Lung (tissue), 16 donors: ENCODE results near the gene CNTNAP2. TPM values are rescaled to one million over a fixed set of nuclear protein-coding genes. Genes with fewer than 3 reads are reported as not detected.
A peak's percentile ranks its signal among the peaks of the same experiment; 100 is the strongest.

ENCODE experiments used
- ATAC-seq: fragments of 200-7000 bp; cut with Tn5 transposase; one replicate; pipeline ENCODE4 v1.9.1; 2020; ENCODE audit warnings: moderate number of reproducible peaks; ENCODE audit not compliant: insufficient read depth, low FRiP score
- DNase-seq, 3 donors: peaks; one replicate each; pipeline ENCODE4 v3.0.0-alpha.2; 2013 to 2017
- H3K27ac ChIP-seq, 2 donors: one replicate each; pipeline ENCODE4 v1.5.1; 2013; ENCODE audit warnings: mild to moderate bottlenecking in 2 of 2, moderate library complexity in 2 of 2, control low read depth in 1 of 2, inconsistent platforms in 1 of 2, low read depth in 1 of 2, low read length in 1 of 2
- H3K27me3 ChIP-seq, 3 donors: one replicate each; pipeline ENCODE4 v1.5.1; 2013; ENCODE audit warnings: low read length in 2 of 3; ENCODE audit not compliant: control insufficient read depth in 3 of 3, insufficient read depth in 3 of 3
- H3K36me3 ChIP-seq, 4 donors: one replicate each; pipeline ENCODE4 v1.5.1; 2013; ENCODE audit warnings: low read length in 4 of 4, mild to moderate bottlenecking in 1 of 4, moderate library complexity in 1 of 4; ENCODE audit not compliant: control insufficient read depth in 4 of 4, insufficient read depth in 4 of 4
- H3K4me1 ChIP-seq, 5 donors: one replicate each; pipeline ENCODE4 v1.5.1; 2013; ENCODE audit warnings: low read length in 5 of 5, mild to moderate bottlenecking in 2 of 5, moderate library complexity in 1 of 5; ENCODE audit not compliant: control insufficient read depth in 5 of 5, insufficient read depth in 5 of 5
- H3K4me3 ChIP-seq: one replicate; pipeline ENCODE4 v1.5.1; 2013; ENCODE audit warnings: mild to moderate bottlenecking, control low read depth, moderate library complexity
- H3K9ac ChIP-seq, 2 donors: one replicate each; pipeline ENCODE4 v1.5.1; 2013; ENCODE audit warnings: low read length in 2 of 2, control low read depth in 1 of 2; ENCODE audit not compliant: insufficient read depth in 1 of 2
- H3K9me3 ChIP-seq, 4 donors: one replicate each; pipeline ENCODE4 v1.5.1; 2013; ENCODE audit warnings: low read length in 3 of 4, mild to moderate bottlenecking in 1 of 4, moderate library complexity in 1 of 4; ENCODE audit not compliant: control insufficient read depth in 4 of 4, insufficient read depth in 3 of 4
- WGBS, 2 donors: extraction: QIAGEN DNeasy Blood & Tissue Kit; methylation state at CpG; one replicate each; pipeline ENCODE4 v1.1.7; 2013; 5-methylcytosine and 5-hydroxymethylcytosine counted together
- long read RNA-seq, 5 donors: transcript quantifications; one replicate each; lab custom pipeline, GENCODE V29; 2026
- polyA plus RNA-seq, 2 donors: library from polyadenylated mRNA; stranded (reverse); fragments of 200-250 nt; gene quantifications; one replicate each; pipeline ENCODE4 v1.2.1, GENCODE V29; 2013
- total RNA-seq, 2 donors: library from RNA; depleted of rRNA in 1 of 2; stranded (reverse); fragments of >200 nt in 1 of 2; gene quantifications; one replicate each; pipeline ENCODE4 v1.2.1, GENCODE V29; 2014 to 2021
- TF ChIP-seq, protein P1 (sequence below): IDR thresholded peaks from 2 replicates; pipeline ENCODE4 v1.5.1; 2012; ENCODE audit warnings: mild to moderate bottlenecking; ENCODE audit errors: control extremely low read depth, extremely low read depth
- donor health status: control.
- donor health status: control.
- donor health status: Bipolar disorder and iron deficiency.
- donor health status: healthy.
- donor health status: DM: yes; HTN: yes; CAD: no.

Gene CNTNAP2
- total RNA-seq: 10 to 100 TPM in 1 of 2 donors, under 1 TPM in 1; 0.43 to 45.3 TPM
- under 1 TPM; 0.18 to 0.61 TPM for polyA plus RNA-seq
- long read RNA-seq, donor 1: 0 reads
- long read RNA-seq, donor 2: 0 reads
- long read RNA-seq, donor 3, full-length matches to known transcripts: 1 of 1 reads
- long read RNA-seq, donor 3, partial matches to known transcripts: 0 of 1 reads
- long read RNA-seq, donor 3, other reads (novel, unspliced or antisense): 0 of 1 reads
- long read RNA-seq, donor 4: 0 reads
- long read RNA-seq, donor 5, partial matches to known transcripts: 7 of 7 reads
- long read RNA-seq, donor 5, other reads (novel, unspliced or antisense): 0 of 7 reads

DNA sequence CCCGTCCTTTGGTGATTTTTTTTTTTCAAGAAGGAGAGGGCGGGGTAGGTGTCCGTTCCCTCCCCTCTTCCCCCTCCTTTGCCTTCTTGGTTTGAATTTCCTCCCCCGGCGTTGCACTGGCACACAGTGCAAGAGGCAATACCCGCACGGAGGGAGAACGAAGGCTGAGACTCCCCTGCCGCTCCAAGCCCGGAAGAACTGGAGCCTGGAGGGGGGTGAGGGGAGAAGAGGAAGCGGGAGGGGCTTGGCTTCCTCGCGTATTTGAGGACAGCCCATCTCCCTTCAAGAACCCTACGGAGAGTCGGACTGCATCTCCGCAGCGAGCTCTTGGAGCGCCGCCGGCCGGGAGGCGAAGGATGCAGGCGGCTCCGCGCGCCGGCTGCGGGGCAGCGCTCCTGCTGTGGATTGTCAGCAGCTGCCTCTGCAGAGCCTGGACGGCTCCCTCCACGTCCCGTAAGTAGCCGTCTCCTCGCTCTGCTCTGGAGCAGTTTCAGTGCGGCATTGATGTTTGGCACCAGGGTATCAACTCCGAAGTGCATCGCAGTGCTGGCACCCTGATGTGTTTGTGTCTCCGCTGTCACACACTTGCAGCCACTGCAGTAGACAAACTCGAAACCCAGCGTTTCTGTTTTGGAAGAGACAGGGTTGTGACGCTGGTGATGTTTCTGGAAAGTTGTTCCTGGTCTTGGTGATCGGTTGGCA is at the start of gene CNTNAP2:
CNTNAP2 (plus strand) TSS at position 281 of the 702 bp plus-strand sequence; CDS start at position 357, 76 bp downstream.
- Histone ChIP-seq H3K9me3 (peaks cover 0 to 2% (median 0%) of the 10 kb centered on the region in 4 donors), H3K27me3 (no peaks in the 10 kb centered on the region), H3K9ac (peak within 1 kb of the TSS in 1 of 2 donors; percentile 23), H3K27ac (no peak within 1 kb of the TSS), H3K4me3 (no peak within 1 kb of the TSS), H3K36me3 (no peaks in the 10 kb centered on the region), H3K4me1 (peaks cover 0 to 11% (median 0%) of the 10 kb centered on the region in 5 donors)
- TF ChIP-seq, protein P1, sequence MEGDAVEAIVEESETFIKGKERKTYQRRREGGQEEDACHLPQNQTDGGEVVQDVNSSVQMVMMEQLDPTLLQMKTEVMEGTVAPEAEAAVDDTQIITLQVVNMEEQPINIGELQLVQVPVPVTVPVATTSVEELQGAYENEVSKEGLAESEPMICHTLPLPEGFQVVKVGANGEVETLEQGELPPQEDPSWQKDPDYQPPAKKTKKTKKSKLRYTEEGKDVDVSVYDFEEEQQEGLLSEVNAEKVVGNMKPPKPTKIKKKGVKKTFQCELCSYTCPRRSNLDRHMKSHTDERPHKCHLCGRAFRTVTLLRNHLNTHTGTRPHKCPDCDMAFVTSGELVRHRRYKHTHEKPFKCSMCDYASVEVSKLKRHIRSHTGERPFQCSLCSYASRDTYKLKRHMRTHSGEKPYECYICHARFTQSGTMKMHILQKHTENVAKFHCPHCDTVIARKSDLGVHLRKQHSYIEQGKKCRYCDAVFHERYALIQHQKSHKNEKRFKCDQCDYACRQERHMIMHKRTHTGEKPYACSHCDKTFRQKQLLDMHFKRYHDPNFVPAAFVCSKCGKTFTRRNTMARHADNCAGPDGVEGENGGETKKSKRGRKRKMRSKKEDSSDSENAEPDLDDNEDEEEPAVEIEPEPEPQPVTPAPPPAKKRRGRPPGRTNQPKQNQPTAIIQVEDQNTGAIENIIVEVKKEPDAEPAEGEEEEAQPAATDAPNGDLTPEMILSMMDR: no peak
- WGBS, 2 donors: 1 to 2% methylated on average over 38 to 42 of the region's 42 CpGs
- DNase-seq (peak; percentile 89 to 96 (median 92)), ATAC-seq (no peak)

DNA sequence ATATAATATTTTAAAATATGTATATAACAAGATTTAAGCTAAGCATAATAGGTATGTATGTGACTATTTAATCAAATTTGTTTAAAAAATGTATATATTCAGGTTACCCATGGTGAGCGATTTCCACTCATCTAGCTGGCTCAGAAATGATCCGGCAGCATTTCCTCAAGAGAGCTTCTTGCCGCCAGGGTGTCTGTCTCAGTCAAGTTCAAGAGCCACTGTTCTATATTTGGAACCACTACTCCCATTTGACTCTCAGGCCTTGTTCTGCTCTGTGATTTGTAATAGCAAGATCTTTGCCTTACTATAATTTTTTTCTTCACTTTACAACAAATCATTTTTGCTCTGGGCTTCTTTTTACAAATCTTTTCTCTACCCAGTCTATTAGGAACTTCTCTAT is 48.7 kb upstream of the CNTNAP2 start:
- 53 to 71% methylated on average over 3 of the region's 3 CpGs for WGBS, 2 donors
- no peaks in the 10 kb centered on the region for H3K36me3 ChIP-seq
- ATAC-seq: no peak

DNA sequence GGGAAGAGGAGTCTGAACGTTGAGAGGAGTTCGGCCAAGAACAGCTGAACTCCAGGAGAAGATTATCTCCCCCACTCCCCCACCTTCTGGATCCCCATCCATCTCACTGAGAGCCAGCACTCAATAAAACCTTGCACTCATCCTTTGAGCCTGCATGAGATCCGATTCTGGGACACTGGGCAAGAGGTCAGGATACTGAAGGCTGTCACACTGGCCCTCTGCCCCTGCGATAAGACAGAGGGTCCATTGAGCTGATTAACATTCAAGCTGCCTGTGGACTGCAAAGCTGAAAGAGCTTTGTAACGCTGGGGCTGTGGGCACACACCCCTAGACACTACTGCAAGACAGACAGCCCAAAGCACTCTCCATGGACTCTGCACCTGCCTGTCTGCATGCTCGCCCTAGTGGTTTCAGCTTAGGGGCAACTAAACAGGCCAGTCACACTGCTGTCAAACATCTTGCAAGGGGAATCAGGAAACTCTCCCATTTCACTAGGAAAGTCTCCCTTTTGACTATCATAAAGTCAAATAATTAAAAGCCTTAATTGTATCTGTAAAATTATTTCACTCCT is 42.3 kb upstream of the CNTNAP2 start:
- no peaks in the 10 kb centered on the region for H3K4me1 ChIP-seq
- H3K27ac ChIP-seq: no peak overlapping the region
- H3K9me3 ChIP-seq: peaks cover 0 to 4% (median 0%) of the 10 kb centered on the region in 4 donors
- no peaks in the 10 kb centered on the region for H3K36me3 ChIP-seq
- WGBS, 2 donors: 74 to 83% methylated on average over 6 of the region's 6 CpGs
- no peak for DNase-seq
- no peaks in the 10 kb centered on the region for H3K27me3 ChIP-seq
- TF ChIP-seq, protein P1: no peak
- no peak for ATAC-seq
- no peak overlapping the region for H3K4me3 ChIP-seq
- no peak overlapping the region for H3K9ac ChIP-seq

More for the DNA sequence above, 48.7 kb upstream of the CNTNAP2 start:
- Histone ChIP-seq H3K9ac (no peak overlapping the region), H3K4me3 (no peak overlapping the region), H3K27me3 (no peaks in the 10 kb centered on the region), H3K9me3 (no peaks in the 10 kb centered on the region), H3K27ac (no peak overlapping the region), H3K4me1 (no peaks in the 10 kb centered on the region)
- DNase-seq: peak in 2 of 3 donors; percentile 2 to 41
- TF ChIP-seq, protein P1: no peak
